Posterior vena cava (tissue), 2 donors: ENCODE measurements around the gene ZNF408. TPM values are rescaled to one million over a fixed set of nuclear protein-coding genes. Genes with fewer than 3 reads are reported as not detected.
A peak's percentile ranks its signal among the peaks of the same experiment; 100 is the strongest.
"Not testable (repeated sequence)": the region's sequence is repeated elsewhere in the genome, so short reads cannot be mapped to it uniquely, and the experiment has no call there.

Experiments used
- DNase-seq: peaks from one replicate; pipeline ENCODE4 v3.0.0-alpha.2; 2020; ENCODE audit warnings: low spot score
- intact Hi-C, 2 donors: fragments of 100-400 bp; cut with DNase I; formaldehyde crosslinking; loops; one replicate each; pipeline versions ENCODE4 v1.14.1 to v1.14.2; 2022 to 2023
- total RNA-seq, 2 donors: library from RNA; stranded (reverse); fragmentation: NEBNext Ultra II Directional; extraction: Animal tissue kit (Norgen Biotek cat#: 25700); gene quantifications; one replicate each; pipeline ENCODE4 v1.2.1, GENCODE V29; 2021
- donor health status: DM: yes; HTN: yes; CAD: no.
- donor health status: DM: yes; HTN: yes; CAD: no.

The ZNF408 gene
- total RNA-seq, 2 donors from 2014 or later, result 5.4 to 5.7 TPM

GRCh38 chr11:46693597-46694012 lies 7.2 kb upstream of the ZNF408 start:
- intact Hi-C loops, result no loop called here
- DNase-seq, result no peak

GRCh38 chr11:46694072-46694471 lies 6.8 kb upstream of the ZNF408 start:
- DNase-seq, result no peak
- intact Hi-C loops, result no loop called here

- no peak for DNase-seq
- intact Hi-C loops, result no loop called here
Measured at GRCh38 chr11:46694607-46695006, 6.2 kb upstream of the ZNF408 start.

GRCh38 chr11:46695345-46696211 lies 5.3 kb upstream of the ZNF408 start:
- intact Hi-C loops, result no loop called here
- DNase-seq, result no peak

DNA sequence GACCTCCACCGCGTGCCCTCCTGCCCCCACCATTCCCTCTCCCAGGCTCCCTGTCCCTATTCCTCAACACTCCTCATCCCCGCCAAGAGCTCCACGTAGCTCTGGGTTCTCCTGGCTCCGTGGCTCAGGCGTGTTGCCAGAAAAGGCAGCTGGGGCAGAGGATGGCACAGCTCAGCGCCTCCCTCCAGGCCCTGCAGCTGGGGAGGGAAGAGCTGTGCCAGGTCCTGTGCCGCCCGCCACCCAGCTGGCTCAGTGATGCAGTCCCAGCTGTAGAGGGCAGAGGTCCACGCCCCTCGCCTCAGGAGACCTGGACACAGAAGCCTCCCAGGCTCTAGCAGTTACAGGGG lies 4.6 kb upstream of the ZNF408 start:
- intact Hi-C loops, result no loop called here

DNA sequence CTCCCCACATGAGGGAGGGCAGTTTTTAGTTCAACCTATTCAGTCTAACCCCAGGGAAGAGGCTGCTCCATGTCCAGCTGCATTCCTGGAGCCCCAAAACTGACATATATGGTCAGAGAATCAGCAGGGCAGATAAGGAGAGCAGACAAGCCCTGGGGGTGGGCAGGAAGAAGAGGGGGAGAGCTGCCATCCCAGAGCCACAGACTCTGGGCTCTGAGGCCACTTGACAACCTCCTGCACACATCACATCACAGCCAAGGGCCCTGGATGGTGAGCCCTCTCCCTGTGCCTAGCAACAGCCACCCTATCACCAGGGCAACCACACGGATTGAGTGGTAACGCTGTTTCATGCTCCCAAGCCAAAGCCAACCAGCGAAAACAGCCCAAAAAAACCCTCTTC lies 3.5 kb upstream of the ZNF408 start:
- intact Hi-C loops, result no loop called here
- no peak for DNase-seq

More for the DNA sequence above, 4.6 kb upstream of the ZNF408 start:
- DNase-seq, result no peak

DNA sequence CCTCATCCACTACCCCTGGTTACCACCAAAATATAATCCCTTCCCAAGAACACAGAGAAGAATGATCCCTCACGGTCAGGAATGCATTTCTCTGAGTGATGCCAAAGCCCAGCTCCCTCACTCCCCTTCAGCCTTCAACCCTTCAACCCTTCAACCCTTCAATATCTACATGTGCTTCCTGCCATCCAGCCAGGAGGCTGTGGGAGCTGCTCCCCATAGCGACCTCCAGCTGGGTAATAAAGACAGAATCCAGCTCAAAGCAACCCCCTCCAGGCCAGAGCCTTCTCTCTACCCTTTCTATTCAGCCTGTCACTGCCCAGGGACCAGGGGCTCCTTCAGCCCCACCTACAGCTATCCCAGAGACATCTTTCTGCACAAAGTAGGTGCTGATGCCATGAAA lies 3.1 kb upstream of the ZNF408 start:
- intact Hi-C loops, result no loop called here
- no peak for DNase-seq

DNA sequence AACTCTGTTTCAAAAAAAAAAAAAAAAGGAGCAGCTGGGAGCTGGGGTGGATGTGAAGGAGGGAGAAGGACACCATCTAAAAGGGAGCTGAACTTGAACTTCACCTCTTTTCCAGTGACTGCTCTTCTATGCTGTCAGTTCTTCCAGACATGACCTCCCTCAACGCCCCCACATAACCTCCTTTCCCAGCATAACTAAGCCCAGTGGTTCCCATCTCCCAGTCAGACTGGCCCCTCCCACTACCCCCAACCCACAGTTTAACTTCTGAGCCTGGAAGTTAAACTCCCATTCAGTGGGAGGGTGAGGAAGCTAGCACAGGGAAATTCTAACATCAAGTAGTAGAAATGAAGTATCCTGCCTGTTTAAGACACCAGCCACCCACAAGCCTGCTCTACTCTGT lies 2.2 kb upstream of the ZNF408 start:
- DNase-seq, result no peak
- intact Hi-C loops, result no loop called here

GRCh38 chr11:46701078-46701654 lies 335 bp downstream of the ZNF408 start:
- no peak for DNase-seq
- intact Hi-C loops, result no loop called here

DNA sequence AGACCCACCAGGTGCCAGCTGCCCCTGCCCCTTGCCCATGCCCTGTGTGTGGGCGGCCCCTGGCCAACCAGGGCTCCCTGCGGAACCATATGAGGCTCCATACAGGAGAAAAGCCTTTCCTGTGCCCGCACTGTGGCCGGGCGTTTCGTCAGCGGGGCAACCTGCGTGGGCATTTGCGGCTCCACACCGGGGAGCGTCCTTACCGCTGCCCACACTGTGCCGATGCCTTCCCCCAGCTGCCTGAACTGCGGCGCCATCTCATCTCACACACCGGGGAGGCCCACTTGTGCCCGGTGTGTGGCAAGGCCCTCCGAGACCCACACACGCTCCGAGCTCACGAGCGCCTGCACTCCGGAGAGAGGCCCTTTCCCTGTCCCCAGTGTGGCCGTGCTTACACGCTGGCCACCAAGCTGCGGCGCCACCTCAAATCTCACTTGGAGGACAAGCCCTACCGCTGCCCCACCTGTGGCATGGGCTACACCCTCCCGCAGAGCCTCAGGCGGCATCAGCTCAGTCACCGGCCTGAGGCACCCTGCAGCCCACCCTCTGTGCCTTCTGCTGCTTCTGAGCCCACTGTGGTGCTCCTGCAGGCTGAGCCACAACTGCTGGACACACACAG lies 4.3 kb downstream of the ZNF408 start:
- DNase-seq, result no peak
- intact Hi-C loops, result no loop called here

DNA sequence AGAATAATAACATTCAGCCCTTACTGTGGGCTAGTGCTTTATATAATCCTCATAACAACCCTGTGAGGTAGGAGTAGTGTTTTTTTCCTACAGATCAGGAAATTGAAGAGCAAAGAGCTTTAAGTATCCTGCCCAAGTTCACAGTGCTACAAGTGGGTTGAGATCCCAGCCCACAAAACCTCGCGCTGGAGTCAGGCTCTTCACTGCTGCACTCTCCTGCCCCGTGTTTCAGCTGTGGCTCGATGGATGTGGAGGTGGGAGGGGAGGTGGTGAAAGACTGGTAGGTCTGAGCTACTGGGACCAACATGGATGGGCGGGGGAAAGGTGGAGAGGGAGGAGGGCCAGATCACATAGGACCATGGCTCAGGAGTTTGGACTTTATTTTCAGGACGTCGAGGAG lies 6.1 kb downstream of the ZNF408 start:
- intact Hi-C loops, result no loop called here
- DNase-seq, result no peak

DNA sequence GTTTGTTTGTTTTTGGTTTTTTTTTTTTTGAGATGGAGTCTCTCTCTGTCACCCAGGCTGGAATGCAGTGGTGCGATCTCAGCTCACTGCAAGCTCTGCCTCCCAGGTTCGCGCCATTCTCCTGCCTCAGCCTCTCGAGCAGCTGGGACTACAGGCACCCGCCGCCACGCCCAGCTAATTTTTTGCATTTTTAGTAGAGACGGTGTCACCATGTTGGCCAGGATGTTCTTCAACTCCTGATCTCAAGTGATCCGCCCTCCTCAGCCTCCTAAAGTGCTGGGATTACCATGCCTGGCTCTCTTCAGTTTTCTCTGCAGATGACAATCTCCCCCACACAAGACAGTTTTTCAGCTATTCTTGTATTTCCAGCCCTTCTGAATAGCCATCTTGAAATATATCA lies 8.5 kb downstream of the ZNF408 start:
- DNase-seq, intact Hi-C loops: not testable (repeated sequence)

DNA sequence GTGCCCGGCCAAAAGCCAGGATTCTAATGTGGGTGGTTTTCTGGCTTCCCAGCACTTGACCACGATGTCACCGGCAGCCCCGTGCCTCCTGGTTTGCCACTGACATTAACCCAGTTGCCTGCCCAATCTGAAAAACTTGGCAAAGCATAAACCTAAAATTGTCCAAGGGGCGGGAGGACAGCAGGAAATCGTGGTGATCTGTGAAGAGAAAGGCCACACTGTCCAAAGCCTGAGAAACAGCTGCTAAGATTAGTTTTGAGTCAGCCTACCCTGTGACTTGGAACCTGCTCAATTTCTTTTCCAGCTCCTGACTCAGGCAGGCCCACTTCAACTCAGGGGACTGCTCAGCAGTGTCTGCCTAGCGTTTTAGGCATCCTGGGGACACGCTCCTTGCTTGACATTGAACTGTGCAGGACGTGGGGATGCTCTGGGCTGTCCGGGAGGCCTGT lies 10.0 kb downstream of the ZNF408 start:
- peak; percentile 88 for DNase-seq
- intact Hi-C loops, result no loop called here

GRCh38 chr11:46711303-46711702 lies 10.5 kb downstream of the ZNF408 start:
- DNase-seq, result no peak
- intact Hi-C loops, result no loop called here

DNA sequence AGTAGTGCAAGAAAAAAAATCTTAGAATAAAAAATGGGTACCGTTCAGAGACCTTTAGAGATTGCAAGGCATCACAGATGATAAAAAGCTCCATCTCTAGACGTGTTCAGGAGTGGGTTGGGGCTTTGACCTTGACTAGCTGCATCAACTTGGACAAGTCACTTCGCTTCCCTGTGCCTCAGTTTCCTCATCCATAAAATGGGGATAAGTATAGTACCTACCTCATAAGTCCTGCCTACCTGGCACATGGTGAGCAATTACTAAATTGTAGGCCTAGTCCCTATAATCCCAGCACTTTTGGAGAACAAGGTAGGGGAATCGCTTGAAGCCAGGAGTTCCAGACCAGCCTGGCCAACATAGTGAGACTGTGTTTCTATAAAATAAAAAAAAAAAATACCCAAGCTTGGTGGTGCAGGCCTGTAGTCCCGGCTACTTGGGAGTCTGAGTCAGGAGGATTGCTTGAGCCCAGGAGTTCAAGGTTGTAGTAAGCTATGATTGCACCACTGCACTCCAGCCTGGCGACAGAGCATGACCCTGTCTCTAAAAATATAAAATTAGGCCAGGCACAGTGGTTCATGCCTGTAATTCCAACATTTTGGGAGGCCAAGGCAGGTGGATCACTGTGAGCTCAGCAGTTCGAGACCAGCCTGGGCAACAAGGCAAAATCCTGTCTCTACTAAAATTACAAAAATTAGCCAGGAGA lies 12.2 kb downstream of the ZNF408 start:
- no peak for DNase-seq
- intact Hi-C loops, result no loop called here

- intact Hi-C loops, DNase-seq: not testable (repeated sequence)
Measured at GRCh38 chr11:46717825-46718154, 17.0 kb downstream of the ZNF408 start.

DNA sequence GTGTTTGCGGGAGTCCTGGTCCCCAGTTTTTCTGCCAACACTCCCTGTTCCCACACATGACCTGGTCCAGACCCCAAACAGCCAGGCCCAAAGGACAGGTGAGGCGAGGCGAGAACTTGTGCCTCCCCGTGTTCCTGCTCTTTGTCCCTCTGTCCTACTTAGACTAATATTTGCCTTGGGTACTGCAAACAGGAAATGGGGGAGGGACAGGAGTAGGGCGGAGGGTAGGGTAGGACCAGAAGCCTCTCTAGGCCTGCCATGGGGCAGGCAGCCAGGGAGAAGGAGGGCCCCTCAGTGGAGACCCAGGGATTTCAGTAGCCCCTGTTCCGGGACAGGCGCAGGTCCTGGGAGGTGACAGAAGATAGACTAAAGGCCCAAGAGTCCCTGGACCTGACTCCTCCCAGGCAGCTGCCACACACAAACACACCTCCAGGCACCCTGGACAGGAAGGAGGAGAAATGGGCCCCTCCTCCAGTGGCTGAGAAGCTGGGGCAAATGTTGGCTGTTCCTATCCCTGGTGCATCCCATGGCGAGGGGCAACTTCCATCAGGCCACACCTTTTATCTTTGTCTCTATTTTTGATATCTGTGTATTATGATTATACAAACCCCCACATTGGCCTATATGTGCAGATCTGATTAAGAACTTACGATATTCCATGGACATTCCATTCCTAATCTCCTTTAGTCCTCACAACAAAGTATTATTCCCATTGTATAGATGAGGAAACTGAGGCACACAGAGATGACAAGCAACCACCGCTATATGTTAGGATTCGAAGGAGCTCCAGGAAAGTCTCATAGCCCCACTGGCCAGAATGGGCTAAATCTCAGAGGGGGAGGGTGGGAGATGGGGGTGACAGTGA lies 17.6 kb downstream of the ZNF408 start:
- no peak for DNase-seq
- intact Hi-C loops, result no loop called here

DNA sequence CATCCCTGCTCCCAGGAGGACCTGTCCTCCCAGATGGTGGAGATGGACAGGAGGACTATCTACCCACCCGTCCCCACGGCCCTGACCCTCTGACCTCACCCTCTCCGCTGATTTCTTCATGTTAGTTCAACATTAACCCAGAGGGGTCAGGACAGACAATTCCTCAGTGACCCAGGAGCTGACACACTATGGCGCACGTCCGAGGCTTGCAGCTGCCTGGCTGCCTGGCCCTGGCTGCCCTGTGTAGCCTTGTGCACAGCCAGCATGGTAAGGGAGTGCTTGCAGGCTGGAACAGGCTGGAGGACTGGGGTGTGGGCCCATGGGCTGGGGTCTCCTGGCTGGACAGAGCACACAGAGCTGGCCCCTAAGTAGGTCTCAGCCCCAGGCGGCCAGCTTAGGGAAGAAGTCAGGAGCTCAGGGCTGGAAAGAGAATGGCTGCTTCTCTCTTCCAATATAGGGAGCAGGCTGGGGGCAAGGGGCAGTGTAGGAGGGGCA lies 18.3 kb downstream of the ZNF408 start, which contains the start of gene F2:
F2 (plus strand) TSS at position 166 of the 495 bp plus-strand sequence; CDS start at position 189, 23 bp downstream.
- DNase-seq, result no peak
- intact Hi-C loops, result no loop called here
